NT2/D1 (cell line): ENCODE results near the gene OAS2.

Source experiments
- SUZ12 ChIP-seq: IDR thresholded peaks from 2 replicates; pipeline ENCODE4 v1.6.1; 2011; ENCODE audit not compliant: insufficient read length, insufficient read depth; ENCODE audit errors: extremely low read depth
- YY1 ChIP-seq: IDR thresholded peaks from 2 replicates; pipeline ENCODE4 v1.6.1; 2011; ENCODE audit not compliant: insufficient read length, insufficient read depth
- ZNF274 ChIP-seq: IDR thresholded peaks from 2 replicates; pipeline ENCODE4 v1.6.1; 2011; ENCODE audit warnings: mild to moderate bottlenecking, low read depth, low read length

DNA sequence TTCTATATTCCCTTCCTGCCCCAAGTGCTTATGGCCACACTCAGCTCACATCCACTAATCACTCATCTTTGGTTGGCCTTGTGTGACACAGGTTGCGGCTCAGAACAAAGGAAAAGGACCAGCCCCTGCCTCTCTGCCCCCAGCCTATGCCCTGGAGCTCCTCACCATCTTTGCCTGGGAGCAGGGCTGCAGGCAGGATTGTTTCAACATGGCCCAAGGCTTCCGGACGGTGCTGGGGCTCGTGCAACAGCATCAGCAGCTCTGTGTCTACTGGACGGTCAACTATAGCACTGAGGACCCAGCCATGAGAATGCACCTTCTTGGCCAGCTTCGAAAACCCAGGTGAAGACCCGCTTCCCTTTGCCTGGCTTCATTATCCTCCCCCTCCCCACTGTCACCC lies 15.8 kb upstream of the OAS2 start:
- TF ChIP-seq YY1 (no peak), SUZ12 (no peak), ZNF274 (no peak)
